ENCODE data around the gene ZNF768. TPM values are rescaled to one million over a fixed set of nuclear protein-coding genes. Genes with fewer than 3 reads are reported as not detected.

Gene ZNF768
- total and polyA plus RNA-seq, 2 of the 13 experiments (the other 11 are each of a cell fraction or from before 2014, with no cell fraction given) = 26.7 to 34.4 TPM

GRCh38 chr16:30526137-30526822 is at the start of gene ZNF768 (continued):
- TF ChIP-seq ZHX2 (IDR thresholded peaks at IDR 0.05; ENCODE audit: low read depth) (no peak), ZHX2 (CRISPR knock-in tag; IDR thresholded peaks at IDR 0.05; ENCODE audit: borderline replicate concordance) (no peak), ZNF383 (CRISPR knock-in tag; IDR thresholded peaks at IDR 0.05; ENCODE audit: borderline replicate concordance) (0 out of 2 replicates have a peak, but pooled peaks have one; percentile 33), NAIF1 (CRISPR knock-in tag; IDR thresholded peaks at IDR 0.05; ENCODE audit: borderline replicate concordance) (no peak), PHF21A (CRISPR knock-in tag; IDR thresholded peaks at IDR 0.05) (no peak), KLF13 (CRISPR knock-in tag; IDR thresholded peaks at IDR 0.05) (no peak), NFIB (CRISPR knock-in tag; IDR thresholded peaks at IDR 0.05; ENCODE audit: borderline replicate concordance) (no peak), CREM (IDR thresholded peaks at IDR 0.05) (no peak), CREM (CRISPR knock-in tag; IDR thresholded peaks at IDR 0.05) (no peak), GPBP1L1 (CRISPR knock-in tag; IDR thresholded peaks at IDR 0.05) (no peak), ZNF564 (CRISPR knock-in tag; IDR thresholded peaks at IDR 0.05) (no peak), ZFAT (CRISPR knock-in tag; conservative IDR thresholded peaks at IDR 0.05) (no peak), ZNF124 (CRISPR knock-in tag; IDR thresholded peaks at IDR 0.05) (no peak), HDAC2 (CRISPR knock-in tag; IDR thresholded peaks at IDR 0.05) (no peak)
- TF ChIP-seq, protein P1, sequence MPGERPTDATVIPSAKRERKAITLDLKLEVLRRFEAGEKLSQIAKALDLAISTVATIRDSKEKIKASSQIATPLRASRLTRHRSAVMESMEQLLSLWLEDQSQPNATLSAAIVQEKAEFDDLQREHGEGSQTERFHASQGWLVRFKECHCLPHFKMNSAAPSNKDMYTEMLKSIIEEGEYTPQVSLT (CRISPR knock-in tag; IDR thresholded peaks at IDR 0.05; ENCODE audit: borderline replicate concordance, low read depth) = no peak; the same call in 1 of the 2 replicates
- TF ChIP-seq, protein P2, sequence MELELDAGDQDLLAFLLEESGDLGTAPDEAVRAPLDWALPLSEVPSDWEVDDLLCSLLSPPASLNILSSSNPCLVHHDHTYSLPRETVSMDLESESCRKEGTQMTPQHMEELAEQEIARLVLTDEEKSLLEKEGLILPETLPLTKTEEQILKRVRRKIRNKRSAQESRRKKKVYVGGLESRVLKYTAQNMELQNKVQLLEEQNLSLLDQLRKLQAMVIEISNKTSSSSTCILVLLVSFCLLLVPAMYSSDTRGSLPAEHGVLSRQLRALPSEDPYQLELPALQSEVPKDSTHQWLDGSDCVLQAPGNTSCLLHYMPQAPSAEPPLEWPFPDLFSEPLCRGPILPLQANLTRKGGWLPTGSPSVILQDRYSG (CRISPR knock-in tag; IDR thresholded peaks at IDR 0.05) = no peak
- TF ChIP-seq, protein P3, sequence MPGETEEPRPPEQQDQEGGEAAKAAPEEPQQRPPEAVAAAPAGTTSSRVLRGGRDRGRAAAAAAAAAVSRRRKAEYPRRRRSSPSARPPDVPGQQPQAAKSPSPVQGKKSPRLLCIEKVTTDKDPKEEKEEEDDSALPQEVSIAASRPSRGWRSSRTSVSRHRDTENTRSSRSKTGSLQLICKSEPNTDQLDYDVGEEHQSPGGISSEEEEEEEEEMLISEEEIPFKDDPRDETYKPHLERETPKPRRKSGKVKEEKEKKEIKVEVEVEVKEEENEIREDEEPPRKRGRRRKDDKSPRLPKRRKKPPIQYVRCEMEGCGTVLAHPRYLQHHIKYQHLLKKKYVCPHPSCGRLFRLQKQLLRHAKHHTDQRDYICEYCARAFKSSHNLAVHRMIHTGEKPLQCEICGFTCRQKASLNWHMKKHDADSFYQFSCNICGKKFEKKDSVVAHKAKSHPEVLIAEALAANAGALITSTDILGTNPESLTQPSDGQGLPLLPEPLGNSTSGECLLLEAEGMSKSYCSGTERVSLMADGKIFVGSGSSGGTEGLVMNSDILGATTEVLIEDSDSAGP (CRISPR knock-in tag; IDR thresholded peaks at IDR 0.05; ENCODE audit: borderline replicate concordance) = no peak

Measured in HepG2 (cell line).